DND-41 (cell line): Measurements from ENCODE around the gene PNLDC1.
A peak's percentile ranks its signal among the peaks of the same experiment; 100 is the strongest.

Experiments
- CTCF ChIP-seq: IDR thresholded peaks from 2 replicates; pipeline ENCODE4 v1.5.1; 2012; ENCODE audit warnings: borderline replicate concordance, low read length, moderate library complexity, mild to moderate bottlenecking; ENCODE audit not compliant: poor library complexity, severe bottlenecking; ENCODE audit errors: extremely low read depth
- EZH2 ChIP-seq: IDR thresholded peaks from 3 replicates; pipeline ENCODE4 v1.6.1; 2012; ENCODE audit warnings: borderline replicate concordance, low read depth, mild to moderate bottlenecking, moderate library complexity, low read length, inconsistent platforms; ENCODE audit not compliant: severe bottlenecking

DNA sequence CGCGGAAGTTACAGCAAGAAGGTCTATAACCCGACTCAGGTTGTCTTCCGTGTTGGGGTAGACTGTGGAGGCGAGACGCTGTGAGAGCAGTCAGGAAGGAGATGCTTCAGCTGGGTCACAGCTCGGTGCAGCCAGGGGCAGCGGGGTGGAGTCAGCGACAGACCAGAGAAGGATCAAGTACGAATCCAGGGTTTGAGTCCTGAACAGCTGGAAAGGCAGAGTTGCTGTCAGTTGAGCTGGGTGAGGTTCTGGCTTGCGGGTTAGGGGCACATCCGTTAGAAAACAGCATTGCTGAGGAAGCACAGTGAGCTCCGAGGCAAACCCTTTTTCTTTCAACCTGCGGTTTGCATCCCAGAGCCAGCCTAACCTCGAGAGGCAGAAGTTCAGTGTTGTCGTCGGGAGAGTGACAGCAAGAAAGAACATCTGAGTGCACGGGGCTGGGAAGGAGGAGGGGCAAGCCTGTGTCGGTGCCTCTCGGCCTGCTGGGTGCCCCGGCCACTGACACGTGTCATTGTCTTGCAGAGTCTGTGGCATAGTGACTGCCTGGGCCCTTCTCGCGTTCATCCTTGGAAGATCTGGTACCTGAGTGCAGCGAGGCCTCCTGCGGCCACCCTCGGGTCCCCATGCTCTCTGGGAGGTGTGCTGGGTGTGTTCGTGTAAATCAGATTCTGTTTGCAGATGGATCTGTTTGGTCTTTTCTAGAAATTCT is 20.0 kb downstream of the PNLDC1 start:
- TF ChIP-seq CTCF (peak; percentile 10), EZH2 (no peak)
